ENCODE data around the gene TPSG1. TPM values are rescaled to one million over a fixed set of nuclear protein-coding genes. Genes with fewer than 3 reads are reported as not detected.

TPSG1 gene
- total RNA-seq, 1 donor from 2014 or later: not detected

- no peak overlapping the region for H3K27ac ChIP-seq (replicated peaks)
Measured at GRCh38 chr16:1265826-1266225, 40.8 kb upstream of the TPSG1 start.

GRCh38 chr16:1265090-1265630, 40.1 kb upstream of the TPSG1 start:
- H3K36me3 ChIP-seq: no peaks in the 10 kb centered on the region
- no peak overlapping the region for H3K4me3 ChIP-seq
- intact Hi-C loops (cut with micrococcal nuclease): no loop called here
- H3K9me3 ChIP-seq (replicated peaks): no peaks in the 10 kb centered on the region
- DNase-seq: no peak
- H3K27me3 ChIP-seq (ENCODE audit: low read depth): peaks cover 61% of the 10 kb centered on the region
- H3K27ac ChIP-seq (replicated peaks): no peak overlapping the region
- TF ChIP-seq, protein P1, sequence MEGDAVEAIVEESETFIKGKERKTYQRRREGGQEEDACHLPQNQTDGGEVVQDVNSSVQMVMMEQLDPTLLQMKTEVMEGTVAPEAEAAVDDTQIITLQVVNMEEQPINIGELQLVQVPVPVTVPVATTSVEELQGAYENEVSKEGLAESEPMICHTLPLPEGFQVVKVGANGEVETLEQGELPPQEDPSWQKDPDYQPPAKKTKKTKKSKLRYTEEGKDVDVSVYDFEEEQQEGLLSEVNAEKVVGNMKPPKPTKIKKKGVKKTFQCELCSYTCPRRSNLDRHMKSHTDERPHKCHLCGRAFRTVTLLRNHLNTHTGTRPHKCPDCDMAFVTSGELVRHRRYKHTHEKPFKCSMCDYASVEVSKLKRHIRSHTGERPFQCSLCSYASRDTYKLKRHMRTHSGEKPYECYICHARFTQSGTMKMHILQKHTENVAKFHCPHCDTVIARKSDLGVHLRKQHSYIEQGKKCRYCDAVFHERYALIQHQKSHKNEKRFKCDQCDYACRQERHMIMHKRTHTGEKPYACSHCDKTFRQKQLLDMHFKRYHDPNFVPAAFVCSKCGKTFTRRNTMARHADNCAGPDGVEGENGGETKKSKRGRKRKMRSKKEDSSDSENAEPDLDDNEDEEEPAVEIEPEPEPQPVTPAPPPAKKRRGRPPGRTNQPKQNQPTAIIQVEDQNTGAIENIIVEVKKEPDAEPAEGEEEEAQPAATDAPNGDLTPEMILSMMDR (IDR thresholded peaks at IDR 0.05; ENCODE audit: borderline replicate concordance): no peak
- H3K4me1 ChIP-seq: no peaks in the 10 kb centered on the region

More at GRCh38 chr16:1265826-1266225, 40.8 kb upstream of the TPSG1 start:
- intact Hi-C loops (cut with micrococcal nuclease): no loop called here
- DNase-seq: no peak
- H3K36me3 ChIP-seq: no peaks in the 10 kb centered on the region
- TF ChIP-seq, protein P1 (IDR thresholded peaks at IDR 0.05; ENCODE audit: borderline replicate concordance): no peak
- no peaks in the 10 kb centered on the region for H3K4me1 ChIP-seq
- H3K9me3 ChIP-seq (replicated peaks): no peaks in the 10 kb centered on the region
- peaks cover 55% of the 10 kb centered on the region for H3K27me3 ChIP-seq (ENCODE audit: low read depth)
- no peak overlapping the region for H3K4me3 ChIP-seq

- DNase-seq: no peak
- H3K4me3 ChIP-seq: no peak overlapping the region
- H3K27ac ChIP-seq (replicated peaks): no peak overlapping the region
- H3K9me3 ChIP-seq (replicated peaks): no peaks in the 10 kb centered on the region
- intact Hi-C loops (cut with micrococcal nuclease): no loop called here
- peaks cover 65% of the 10 kb centered on the region for H3K27me3 ChIP-seq (ENCODE audit: low read depth)
- no peaks in the 10 kb centered on the region for H3K4me1 ChIP-seq
- TF ChIP-seq, protein P1 (IDR thresholded peaks at IDR 0.05; ENCODE audit: borderline replicate concordance): no peak
- no peaks in the 10 kb centered on the region for H3K36me3 ChIP-seq
Measured at GRCh38 chr16:1264345-1265089, 39.4 kb upstream of the TPSG1 start.

DNA sequence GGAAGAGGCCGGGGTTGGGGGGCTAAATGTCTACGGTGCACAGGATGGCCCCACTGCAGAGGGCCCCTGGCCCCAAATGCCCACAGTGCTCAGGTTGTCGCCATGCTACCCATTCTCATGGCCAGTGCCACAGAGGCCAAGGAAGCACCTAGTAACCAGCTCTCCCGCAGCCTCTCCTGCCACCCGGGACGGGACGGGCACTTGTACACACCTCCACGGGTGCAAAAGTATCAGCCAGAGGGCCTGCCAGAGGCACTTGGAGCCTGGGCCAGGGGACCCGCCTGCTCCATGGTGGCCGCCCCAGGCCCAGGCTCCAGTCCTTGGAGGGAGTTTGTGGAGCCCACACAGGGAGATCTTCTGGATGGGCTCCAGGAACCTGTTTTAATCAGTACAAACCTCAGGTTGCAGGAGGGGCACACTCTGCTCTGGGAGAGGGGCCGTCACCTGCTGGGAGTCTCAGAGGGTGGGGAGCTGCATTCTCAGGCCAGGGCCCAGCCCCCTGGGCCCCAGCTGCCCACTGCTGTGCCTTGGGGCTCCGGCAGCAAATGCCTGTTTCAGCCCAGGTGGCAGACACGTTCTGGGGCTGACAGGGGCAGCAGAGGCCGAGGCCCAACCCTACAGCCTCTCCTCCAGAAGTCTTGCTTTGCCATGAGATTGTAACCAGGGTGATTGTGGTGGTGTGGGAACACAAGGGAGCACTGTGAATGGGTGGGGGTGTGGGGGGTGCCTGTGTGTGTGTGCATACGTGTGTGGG, 38.7 kb upstream of the TPSG1 start:
- H3K4me3 ChIP-seq: no peak overlapping the region
- H3K27me3 ChIP-seq (ENCODE audit: low read depth): peaks cover 65% of the 10 kb centered on the region
- no peaks in the 10 kb centered on the region for H3K9me3 ChIP-seq (replicated peaks)
- no peak overlapping the region for H3K27ac ChIP-seq (replicated peaks)
- intact Hi-C loops (cut with micrococcal nuclease): no loop called here
- H3K4me1 ChIP-seq: no peaks in the 10 kb centered on the region
- DNase-seq: no peak
- TF ChIP-seq, protein P1 (IDR thresholded peaks at IDR 0.05; ENCODE audit: borderline replicate concordance): no peak
- no peaks in the 10 kb centered on the region for H3K36me3 ChIP-seq

DNA sequence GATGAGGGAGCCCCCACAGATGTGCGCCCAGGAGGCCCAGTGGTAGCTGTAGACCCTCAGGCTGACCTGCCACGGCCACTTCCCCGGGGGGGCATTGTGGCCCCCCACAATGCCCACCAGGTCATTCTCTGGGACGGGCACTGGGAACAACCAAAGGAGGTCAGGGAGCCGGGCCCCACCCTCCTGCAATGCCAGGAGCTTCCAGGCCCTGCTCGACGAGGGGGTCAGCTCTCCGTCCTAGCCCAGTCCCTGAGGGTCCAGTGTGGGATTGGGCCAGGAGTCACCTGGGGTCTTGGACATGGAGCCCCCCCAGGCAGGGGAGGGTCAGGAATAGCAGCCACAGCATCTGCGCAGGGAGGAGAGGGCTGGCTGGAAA, 37.8 kb upstream of the TPSG1 start:
- no peak overlapping the region for H3K27ac ChIP-seq (replicated peaks)
- H3K4me3 ChIP-seq: no peak overlapping the region
- no peaks in the 10 kb centered on the region for H3K4me1 ChIP-seq
- TF ChIP-seq, protein P1 (IDR thresholded peaks at IDR 0.05; ENCODE audit: borderline replicate concordance): no peak
- H3K9me3 ChIP-seq (replicated peaks): no peaks in the 10 kb centered on the region
- intact Hi-C loops (cut with micrococcal nuclease): no loop called here
- peaks cover 70% of the 10 kb centered on the region for H3K27me3 ChIP-seq (ENCODE audit: low read depth)
- no peak for DNase-seq
- H3K36me3 ChIP-seq: no peaks in the 10 kb centered on the region
